Activated CD4-positive, alpha-beta T cell treated with anti-CD3 and anti-CD28 coated beads for 24 hours (primary cell): ENCODE measurements around the gene CYP26C1.
"Not testable (repeated sequence)": the region's sequence is repeated elsewhere in the genome, so short reads cannot be mapped to it uniquely, and the experiment has no call there.

ENCODE experiments used
- DNase-seq, 2 donors: peaks; one replicate each; pipeline ENCODE4 v3.0.0-alpha.2; 2020; ENCODE audit warnings: low read depth in 2 of 2

The CYP26C1 gene

DNA sequence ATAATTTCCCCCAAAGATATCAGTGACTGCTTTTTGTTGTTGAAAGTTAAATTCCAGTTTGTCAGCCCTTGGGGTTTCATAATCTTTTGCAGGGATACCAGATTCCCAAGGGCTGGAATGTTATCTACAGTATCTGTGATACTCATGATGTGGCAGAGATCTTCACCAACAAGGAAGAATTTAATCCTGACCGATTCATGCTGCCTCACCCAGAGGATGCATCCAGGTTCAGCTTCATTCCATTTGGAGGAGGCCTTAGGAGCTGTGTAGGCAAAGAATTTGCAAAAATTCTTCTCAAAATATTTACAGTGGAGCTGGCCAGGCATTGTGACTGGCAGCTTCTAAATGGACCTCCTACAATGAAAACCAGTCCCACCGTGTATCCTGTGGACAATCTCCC lies 16.3 kb downstream of the CYP26C1 start:
- DNase-seq, result no peak

DNA sequence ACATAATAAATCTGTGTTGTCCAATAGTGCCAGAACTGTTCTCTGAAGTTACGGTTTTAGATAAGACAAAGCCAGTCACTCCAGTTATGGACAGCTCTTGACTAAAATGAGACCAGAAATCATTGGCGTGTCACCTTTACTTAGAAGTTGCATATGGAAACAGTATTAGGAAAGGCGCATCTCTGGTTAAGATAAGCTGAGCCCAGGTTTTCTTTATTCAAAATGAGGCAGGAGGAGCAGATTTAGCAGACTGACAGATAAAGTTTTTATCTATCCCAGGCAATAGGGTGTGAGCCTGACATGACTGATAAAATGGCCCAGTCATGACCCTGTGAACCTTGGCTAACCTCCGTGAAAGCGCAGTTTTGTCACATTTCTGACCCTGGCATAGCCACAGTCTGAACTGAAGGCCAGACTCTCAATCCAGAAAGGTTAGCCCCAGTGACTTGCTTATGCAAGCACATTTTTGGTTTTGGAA lies 17.3 kb downstream of the CYP26C1 start:
- DNase-seq, result no peak

DNA sequence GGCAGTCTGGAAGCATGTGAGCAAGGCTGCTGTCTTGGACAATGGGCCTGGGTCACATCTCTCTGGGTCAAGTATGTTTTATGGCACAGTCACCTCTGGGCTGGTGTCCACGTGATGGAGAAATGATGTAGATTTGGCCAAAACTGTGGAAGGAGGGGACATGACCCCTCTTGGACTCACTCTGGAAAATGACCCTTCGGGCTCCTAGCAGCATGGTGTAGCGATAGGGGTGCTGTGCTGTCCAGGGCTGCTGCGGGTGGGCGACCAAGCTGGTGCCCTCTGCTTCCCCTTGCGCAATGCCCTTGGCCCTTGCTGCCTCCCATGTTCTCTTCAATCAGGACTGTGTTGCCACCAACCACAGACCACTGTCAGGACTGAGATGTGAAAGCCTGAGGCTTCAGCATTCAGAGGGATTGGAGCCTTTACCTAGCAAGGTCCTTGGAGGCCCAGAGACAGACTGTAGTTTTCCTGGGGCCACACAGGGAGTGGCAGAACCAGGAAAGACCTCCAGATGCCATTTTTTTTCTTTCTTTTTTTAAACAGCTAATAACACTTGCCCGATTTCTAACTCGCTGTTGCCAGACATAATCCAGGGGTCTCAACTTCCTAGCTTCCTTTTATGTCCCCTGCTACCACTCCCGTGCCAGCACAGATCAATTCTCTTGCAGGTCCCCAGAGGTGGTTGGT lies 19.2 kb downstream of the CYP26C1 start:
- DNase-seq, result no peak

DNA sequence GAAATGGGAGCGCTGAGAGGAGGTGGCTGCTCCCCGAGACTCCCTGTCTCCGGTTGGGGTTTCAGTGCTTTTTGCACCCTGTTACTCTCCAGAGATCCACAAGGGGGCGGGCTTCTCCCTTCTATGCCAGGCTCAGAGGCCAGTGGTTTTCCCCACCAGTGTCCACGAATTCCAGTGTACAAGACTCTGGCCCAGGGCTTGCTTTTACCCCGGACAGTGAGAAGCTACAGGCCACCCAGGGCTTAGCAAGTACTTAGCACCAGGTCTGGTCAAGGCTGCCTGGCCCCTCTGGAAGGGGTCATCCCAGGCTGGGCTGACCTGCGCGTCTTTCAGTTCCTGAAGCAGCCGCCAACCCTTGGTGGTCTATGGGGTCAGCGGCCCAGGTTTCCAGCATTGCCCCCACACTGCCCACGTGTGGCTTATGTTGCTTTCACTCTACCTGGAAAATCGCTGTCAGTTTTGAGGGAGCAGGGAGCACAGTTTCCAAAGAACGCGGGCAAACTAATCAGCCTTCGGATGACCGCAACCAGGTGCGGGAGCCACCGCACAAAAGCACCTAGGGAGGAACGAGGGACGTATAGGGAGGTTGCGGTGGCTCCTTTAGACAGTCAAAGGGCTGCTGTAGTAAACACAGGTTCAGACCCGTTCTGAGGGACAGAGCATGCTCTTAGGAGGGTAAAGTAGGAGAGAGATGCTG lies 19.9 kb downstream of the CYP26C1 start:
- peak in 1 of 2 donors; percentile 35 for DNase-seq

DNA sequence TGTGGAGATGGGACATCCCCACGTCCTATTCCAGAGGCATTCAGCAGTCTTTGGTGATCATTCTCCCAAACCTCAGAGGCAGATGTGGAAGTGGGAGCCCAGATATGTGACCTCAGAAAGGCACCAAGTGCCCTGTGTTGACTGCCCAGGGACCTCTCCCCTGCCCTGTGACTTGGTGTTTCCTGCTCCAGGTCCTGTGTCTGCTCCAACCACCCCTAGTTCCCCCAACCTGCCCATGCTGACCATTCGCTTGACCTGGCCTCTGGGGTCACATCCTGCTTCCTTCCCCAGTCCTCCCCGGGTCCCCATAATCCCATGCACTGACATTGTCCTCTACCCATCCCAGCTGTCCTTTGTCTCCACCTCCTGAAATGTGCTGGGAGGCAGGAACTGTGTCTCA lies 20.7 kb downstream of the CYP26C1 start:
- no peak for DNase-seq

DNA sequence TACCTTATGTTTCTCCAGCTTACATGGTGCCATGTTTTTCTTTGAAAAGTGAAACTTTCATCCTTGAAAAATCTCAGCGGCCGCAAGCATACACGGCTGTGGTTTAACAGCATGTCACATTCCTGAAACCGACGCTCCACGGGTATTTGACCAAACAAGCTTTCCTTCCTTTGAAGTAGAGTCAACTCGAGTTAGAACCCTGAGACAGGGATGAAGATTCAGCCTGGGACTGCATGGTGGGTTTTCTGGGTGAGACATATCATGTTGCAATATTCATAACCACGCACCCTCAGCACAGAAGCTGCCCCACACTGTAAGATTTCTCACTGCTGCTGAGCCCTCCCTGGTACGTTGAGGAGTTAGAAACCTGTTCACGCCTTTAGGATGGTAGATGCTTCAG lies 21.2 kb downstream of the CYP26C1 start:
- DNase-seq, result no peak

DNA sequence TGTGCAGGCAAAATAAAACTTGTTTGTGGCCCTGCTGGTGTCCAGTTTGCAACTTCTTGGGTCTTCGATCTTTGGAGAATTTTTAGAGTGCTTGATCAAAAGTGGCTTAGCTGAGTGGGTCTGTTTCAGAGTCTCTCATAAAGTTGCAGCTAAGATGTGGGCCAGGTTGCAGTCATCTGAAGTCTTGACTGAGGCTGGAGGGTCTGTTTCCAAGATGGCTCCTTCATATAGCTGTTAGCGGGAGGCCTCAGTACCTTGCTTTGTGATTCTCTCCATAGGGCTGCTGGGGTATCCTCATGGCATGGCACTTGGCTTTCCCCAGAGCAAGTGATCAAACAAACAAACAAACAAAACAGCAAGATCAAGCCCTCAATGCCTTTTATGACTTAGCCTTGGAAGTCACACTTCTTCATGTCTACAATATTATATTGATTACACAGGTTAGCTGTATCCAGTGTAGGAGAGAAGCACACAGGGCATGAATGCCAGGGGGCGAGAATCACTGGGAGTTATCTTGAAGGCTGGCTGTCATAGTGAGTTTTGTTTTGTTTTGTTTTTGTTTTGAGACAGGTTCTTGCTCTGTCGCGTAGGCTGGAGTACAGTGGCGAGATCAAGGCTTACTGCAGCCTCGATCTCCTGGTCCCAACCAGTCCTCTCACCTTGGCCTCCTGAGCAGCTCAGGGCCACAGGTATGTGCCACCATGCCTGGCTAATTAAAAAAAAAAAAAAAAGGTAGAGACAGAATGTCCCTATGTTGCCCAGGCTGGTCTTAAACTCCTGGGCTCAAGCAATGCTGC lies 23.3 kb downstream of the CYP26C1 start:
- no peak for DNase-seq

DNA sequence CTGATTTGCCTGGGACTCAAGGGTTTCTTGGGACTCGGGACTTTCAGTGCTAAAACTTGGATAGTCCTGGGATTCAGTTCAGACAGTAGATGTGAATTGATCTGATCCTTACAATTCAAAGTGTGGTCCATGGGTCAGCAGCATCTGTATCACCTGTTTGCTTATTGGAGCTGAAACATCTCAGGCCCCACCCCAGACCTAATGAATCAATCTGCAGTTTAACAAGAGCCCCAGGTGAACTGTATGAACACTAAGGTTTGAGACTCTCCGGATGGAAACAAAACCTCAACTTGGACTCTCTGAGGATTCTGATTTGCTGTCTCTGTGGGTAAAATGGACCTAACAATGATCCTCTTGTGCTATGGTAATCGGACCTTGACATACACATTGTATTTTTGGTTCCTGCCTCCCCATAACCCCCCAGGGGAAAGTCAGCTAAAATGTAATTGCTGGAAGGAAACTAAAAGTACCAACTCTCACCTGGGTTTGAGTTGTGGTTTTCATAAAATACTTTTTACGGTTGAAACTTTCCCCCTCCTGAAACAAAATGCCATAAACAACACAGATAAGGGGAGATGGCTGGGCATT lies 24.8 kb downstream of the CYP26C1 start:
- DNase-seq, result no peak

DNA sequence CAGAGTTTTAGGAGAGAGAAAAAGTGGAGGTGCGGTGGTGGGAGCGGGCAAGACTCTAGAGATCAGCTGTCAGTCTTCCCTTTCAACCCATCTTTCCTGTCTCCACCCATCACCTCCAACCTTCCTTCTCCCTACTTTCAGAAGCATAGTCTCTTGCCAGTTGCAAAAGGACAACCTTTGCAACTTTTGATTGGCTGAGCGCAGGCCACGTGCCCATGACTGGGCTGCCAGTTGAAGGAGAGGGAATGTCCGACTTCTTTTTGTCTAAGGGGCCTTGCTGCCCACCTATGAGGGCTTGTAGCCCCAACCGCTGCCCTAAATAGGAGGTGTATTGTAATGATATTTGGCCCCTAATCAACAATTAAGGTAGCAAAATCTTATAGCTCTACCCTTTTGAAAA lies 25.7 kb downstream of the CYP26C1 start:
- no peak for DNase-seq

DNA sequence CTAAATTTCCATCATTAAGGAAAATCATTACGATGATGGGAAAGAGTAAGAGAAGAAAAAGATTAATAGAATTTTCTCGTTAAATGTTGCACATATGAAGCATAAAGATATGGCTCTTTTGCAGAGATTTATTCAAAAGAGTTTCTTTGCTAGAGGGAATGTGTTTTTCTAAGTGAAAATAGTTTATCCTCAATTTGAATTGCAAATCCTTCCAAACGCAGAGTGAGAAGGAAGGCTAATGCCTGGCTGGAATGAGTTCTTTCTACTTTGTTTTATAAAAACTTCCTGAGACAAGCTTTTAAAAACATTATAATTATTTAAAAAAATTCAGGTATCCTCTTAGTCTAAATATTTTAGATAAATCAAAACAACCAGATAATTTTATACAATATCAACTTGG lies 27.2 kb downstream of the CYP26C1 start:
- DNase-seq, result no peak

DNA sequence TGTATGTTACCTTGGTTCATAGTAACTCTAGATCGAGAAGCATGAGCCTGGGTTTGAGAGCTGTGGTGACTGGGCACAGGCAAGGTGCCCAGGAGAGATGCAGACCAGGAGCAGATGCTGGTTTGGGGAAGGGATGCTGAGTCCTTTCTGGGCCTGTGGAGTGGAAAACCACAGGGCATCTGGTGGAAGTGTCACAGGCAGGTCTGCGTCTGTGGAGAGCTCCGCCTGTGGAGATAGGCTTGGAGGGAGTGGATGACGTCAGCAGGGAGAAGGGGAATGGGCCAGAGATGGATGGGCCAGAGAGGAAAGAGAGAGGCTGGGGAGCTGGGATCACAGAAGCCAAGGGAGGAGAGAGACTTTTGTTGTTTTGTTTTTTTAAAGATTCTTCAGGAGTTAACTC lies 27.9 kb downstream of the CYP26C1 start:
- DNase-seq, result no peak

DNA sequence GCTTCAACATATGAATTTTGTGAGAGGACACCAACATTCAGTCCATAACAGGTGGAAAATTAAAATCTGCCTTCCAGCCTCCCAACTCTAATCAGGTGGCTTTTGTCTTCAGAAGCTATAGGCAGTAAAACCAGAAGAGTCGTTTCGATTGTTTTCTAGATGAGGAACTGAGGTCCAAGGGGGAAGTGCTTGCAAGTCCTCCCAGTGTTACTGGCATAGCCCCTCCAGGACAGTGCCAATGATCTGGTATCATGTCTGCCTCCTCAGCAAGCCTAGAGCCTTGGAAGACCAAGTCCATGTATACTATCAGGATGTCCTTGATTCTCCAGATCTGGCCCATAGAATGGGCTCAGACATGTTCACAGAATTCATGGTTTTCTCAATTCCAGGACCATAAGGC lies 30.0 kb downstream of the CYP26C1 start:
- DNase-seq, result no peak

DNA sequence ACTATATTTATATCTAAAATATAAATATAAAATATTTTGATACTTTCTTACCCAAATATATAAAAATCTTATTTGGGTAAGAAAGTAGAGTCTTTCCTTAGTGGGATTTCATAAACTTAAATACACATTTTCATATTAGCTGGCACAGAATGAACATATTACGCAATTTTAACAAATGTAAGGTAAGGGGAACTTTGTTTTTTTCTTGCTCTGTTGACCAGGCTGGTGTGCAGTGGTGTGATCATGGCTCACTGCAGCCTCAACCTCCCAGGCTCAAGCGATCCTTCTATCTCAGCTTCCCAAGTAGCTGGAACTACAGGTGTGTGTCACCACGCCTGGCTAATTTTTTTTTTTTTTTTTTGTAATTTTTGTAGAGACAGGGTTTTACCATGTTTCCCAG lies 31.4 kb downstream of the CYP26C1 start:
- DNase-seq, result no peak

DNA sequence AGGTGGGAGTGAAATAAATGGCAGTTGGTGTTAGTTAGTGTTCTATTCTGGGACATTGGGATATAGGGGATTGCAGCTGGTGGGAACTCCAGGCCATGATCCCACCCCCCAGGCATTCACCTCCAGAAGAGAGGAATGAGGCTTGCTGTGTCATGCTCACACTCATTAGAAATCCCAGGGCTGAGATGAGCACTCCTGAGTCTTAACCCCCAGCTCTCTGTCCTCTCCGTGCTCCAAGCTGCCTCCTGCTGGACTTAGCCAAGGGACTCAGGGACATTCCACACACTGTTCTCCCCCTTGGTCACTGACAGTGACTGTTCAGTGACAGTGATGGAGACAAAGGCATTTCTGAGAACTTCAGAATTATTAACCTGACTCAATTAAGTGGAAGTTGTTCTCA lies 34.6 kb downstream of the CYP26C1 start:
- no peak for DNase-seq

DNA sequence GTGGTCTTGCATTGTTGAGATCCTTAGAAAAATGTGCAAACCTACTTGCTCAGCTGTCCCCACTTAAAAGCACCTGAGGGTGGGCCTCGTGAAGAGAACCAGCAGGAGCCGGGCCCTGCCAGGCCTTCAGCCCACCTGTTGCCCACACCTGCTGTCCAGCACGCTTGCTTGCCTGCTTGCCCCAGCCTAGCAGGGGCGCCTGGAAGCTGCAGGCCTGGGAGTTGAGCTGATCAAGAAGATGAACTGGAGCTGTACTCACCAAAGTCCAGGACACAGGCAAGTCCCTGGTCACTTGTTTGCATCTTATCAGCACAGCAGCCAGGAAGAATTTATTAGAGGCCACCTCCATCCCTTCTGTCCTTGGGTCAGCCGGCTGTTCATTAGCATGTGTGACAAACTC lies 36.3 kb downstream of the CYP26C1 start:
- no peak for DNase-seq

DNA sequence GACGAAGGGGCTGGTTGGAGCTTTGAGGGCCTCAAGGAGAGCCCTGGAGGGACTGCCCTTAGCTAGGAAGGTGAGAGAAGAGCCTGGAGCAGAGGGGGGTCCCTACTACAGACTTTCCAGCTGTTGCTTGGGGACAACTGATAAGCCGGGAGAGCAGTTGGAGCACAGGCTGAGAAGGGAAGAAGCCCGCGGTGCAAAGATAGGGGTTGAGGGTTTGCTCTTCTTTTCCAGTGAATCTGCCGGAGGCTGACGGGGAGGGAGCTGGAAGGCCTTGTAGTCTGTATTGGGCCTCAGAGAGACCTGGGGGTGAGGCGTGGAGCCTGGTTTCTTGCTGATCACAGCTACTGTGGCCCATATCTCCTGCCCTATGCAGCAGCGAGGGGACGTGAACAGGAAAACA lies 36.8 kb downstream of the CYP26C1 start:
- DNase-seq, result no peak

DNA sequence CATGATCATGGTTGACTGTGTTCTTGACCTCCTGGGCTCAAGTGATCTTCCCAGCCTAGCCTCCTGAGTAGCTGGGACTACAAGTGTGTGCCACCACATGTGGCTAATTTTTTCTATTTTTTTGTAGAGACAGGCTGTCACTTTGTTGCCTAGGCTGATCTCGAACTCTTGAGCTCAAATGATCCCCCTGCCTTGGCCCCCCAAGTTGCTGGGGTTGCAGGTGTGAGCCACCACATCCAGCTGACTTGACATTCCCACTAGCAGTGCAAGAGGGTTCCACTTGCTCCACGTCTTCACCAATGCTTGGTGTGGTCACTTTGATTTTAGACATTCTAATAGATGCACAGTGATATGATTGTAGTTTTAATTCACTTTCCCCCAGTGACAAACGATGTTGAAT lies 38.2 kb downstream of the CYP26C1 start:
- DNase-seq, result no peak

DNA sequence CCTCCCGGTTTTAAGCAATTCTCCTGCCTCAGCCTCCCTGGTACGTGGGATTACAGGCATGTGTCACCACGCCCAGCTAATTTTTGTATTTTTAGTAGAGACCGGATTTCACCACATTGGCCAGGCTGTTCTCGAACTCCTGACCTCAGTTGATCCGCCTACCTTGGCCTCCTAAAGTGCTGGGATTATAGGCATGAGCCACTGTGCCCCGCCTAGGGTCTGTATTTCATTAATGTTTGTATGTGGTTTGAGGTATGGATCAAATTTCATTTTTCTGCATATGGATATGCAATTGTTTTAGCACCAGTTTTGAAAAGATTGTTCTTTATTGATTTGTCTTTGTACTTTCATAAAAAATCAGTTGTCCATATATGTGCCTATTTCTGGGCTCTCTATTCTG lies 39.1 kb downstream of the CYP26C1 start:
- no peak for DNase-seq

DNA sequence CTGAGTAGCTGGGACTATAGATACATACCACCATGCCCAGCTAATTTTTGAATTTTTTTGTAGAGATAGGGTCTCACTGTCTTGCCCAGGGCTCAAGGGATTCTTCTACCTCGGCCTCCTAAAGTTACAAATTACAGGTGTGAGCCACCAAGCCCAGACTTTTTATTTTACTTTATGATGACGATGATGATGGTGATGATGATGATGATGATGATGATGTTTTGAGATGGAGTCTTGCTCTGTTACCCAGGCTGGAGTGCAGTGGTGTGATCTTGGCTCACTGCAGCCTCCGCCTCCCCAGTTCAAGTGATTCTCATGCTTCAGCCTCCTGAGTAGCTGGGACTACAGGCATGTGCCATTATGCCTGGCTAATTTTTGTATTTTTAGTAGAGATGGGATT lies 40.5 kb downstream of the CYP26C1 start:
- not testable (repeated sequence) for DNase-seq

DNA sequence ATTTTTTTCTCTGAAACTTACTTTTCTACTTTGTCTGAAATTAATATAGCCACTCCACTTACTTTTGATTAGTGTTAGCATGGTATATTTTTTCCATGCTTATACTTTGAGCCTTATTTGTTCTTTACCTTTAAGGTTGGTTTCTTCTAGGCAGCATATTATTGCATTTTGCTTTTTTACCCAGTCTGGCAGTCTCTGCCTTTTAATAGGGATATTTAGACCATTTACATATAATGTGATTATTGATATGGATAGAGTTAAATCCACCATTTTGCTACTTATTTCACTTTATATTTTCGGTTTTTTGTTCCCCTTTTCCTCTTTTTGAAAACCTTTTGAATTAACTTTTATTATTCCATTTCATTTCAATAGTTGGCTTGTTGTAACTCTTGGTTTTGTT lies 43.4 kb downstream of the CYP26C1 start:
- DNase-seq, result no peak

DNA sequence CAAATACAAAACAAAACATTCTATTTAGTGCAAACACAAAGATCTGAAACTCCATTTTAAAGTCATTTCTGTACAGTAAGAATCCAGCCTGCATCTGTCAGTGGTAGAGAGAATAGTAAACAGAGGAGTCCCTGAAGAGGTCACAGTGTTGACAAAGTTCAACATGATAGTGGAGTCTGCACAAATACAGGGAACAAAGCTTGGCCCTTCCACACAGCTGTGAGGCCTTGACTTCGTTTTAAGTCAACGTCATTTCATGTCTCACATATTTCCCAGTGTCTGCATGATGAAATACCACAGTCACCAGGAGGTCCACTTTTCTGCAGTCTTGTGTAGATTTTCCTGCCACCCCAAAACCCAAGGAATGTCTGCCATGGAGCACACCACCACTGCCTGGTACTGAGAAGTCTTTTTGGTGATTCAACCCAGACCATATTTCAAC lies 46.1 kb downstream of the CYP26C1 start:
- DNase-seq, result no peak

DNA sequence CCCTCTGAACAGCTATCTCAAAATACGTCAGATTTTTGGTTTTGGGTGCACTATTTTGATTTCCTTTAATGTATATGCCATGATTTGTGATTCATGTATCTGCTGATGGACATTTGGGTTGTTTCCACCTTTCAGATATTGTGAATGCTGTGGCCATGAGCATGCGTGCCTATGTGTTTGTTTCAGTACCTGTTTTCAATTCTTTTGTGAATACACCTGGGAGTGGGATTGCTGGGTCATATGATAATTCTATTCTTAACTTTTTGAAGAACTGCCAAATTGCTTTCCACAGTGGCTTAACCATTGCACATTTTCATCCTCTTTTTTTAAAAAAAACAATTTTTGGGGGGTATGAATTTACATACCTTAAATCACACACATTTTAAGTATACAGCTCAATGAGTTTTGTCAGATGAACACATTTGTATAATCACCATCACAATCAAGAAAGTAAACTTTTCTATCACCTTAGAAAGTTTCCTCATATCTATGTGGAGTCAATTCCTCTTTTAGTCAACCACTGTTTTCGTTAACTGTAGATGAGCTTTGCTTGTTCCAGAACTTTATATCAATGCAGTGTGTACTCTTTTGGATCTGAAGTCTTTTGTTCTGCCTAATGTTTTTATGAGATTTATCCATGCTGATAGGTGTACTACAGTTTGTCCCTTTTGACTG lies 50.0 kb downstream of the CYP26C1 start:
- DNase-seq, result no peak
